GM18858 (cell line): ENCODE measurements around the gene HAUS1.
"Not testable (repeated sequence)": the region's sequence is repeated elsewhere in the genome, so short reads cannot be mapped to it uniquely, and the experiment has no call there.

Experiments used
- ATAC-seq: cut with Tn5 transposase; IDR thresholded peaks from one replicate; pipeline ENCODE4 v1.9.1; 2021; ENCODE audit not compliant: unreplicated experiment

The HAUS1 gene

GRCh38 chr18:46088501-46088900 lies 15.7 kb upstream of the HAUS1 start:
- ATAC-seq, result not testable (repeated sequence)

DNA sequence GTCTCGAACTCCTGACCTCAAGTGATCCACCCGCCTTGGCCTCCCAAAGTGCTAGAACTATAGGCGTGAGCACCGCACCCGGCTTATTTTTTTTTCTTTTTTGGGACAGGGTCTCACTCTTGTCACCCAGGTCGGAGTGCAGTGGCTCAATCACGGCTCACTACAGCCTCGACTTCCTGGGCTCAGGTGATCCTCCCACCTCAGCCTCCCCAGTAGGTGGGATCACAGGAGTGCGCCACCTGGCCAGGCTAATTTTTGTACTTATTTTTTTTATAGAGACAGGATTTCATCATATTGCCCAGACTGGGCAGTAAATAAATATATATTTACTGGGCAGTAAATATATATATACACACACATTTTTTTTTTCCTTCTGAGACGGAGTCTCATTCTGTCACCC lies 8.7 kb upstream of the HAUS1 start:
- ATAC-seq, result no peak

DNA sequence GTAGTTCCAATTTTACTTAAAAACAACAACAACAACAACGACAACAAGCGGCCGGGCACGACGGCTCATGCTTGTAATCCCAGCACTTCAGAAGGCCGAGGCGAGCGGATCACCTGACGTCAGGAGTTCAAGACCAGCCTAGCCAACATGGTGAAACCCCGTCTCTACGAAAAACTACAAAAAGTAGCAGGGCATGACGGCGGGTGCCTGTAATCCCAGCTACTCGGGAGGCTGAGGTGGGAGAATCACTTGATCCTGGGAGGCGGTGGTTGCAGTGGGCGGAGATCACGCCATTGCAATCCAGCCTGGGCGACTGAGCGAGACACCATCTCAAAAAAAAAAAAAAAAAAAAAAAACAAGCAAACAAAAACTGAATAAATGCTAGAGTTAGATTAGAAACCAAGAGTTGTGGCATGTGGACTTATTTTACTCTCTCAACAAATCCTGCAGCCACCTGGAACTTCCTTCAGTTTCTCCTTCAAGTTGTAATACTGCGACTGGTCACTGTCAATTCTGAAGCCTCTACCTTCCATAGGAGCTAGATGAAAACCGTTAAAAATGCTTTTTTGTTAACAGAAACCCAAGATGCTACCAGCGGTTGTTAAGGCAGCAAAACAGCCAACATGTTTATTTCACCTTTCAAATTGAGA lies 7.4 kb upstream of the HAUS1 start:
- no peak for ATAC-seq

GRCh38 chr18:46097431-46097800 lies 6.8 kb upstream of the HAUS1 start:
- ATAC-seq, result peak; percentile 16

DNA sequence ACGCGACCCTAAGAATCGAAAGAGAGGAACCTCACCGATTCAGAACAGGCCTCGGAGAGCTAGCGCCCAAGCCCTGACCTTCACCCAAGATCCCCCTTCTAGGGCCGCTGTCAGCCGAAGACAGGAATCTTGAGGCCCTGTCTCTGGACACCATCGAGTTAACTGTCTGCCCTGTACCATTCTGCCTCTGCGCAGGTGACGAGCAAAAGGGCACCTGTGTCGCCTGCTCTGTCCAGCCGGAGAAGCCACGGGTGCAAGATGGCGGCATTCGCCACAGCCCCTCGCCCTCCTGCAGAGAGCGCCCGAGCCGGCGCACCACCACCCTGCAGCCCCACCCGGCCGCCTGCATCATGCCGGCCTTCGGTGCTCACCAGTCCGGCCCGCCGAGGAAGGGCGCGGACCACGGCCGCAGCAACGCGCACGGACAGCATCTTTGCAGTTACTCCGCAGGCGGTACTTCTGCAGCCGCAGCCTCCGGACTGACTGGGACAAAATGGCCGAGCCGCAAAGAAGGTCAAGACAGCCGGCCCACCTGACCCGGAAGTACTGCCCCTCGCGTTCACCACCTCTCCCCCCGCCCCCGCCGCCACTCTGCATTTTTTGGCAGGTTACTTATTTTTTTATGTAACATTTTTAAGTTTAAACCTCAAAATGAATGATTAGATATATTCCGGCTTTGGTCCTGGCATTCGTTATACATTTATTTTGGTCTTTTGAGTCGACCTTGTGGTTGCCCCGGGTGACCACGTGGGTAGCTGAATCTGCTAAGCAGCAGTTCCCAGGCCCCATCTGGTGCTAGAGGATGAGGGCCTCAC lies 6.2 kb upstream of the HAUS1 start, which contains the start of gene ATP5F1A:
Gene ATP5F1A, minus strand, starts transcription at position 496 of the 815 bp plus-strand sequence. Its CDS starts 65 bp downstream, at position 431.
- ATAC-seq, result peak; percentile 65

DNA sequence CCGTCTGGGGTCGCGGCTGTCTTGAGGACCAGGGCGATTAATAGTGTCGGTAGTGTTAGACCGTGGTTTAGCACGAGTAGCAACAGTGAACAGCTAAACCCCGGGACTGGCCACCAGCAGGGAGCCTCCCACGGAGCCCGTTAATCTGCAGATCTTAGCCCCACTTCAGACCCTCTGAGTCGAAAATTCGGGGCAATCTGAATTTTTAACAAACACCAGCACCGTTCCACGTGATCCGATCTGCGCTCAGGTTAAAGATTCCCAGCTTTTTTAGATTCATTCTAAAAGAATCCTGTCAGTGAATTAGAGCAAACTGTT lies 5.6 kb upstream of the HAUS1 start:
- no peak for ATAC-seq

DNA sequence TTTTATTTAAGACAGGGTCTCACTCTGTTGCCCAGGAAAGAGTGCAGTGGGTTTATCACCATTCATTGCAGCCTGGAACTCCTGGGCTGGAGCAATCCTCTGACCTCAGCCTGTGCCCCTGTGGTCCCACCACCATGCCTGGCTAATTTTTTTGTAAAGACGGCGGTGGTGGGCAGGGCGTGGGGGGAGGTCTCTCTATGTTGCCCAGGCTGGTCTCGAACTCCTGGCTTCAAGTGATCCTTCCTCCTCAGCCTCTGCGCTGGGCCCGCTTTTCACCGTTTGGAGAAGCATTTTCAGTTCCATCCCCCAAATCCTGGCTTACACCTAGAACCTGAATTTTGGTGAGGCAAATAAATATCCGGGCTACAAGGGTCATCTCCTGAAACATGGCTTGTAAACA lies 4.7 kb upstream of the HAUS1 start:
- ATAC-seq, result no peak

DNA sequence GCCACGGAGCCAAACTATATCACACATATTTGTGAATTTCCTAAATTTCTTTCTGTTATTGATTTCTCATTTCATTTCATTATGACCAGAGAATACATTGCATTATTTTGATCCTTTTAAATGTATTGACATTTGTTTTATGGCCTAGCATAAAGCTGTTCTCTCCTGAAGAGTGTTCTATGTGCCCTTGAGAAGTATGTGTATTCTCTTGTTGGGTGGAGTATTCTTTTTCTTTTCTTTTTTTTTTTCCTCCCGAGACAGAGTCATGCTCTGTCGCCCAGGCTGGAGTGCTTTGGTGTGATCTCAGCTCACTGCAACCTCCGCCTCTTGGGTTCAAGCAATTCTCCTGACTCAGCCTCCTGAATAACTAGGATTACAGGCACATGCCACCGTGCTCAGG lies 5.2 kb downstream of the HAUS1 start:
- ATAC-seq, result no peak

GRCh38 chr18:46110406-46110805 lies 6.2 kb downstream of the HAUS1 start:
- no peak for ATAC-seq

DNA sequence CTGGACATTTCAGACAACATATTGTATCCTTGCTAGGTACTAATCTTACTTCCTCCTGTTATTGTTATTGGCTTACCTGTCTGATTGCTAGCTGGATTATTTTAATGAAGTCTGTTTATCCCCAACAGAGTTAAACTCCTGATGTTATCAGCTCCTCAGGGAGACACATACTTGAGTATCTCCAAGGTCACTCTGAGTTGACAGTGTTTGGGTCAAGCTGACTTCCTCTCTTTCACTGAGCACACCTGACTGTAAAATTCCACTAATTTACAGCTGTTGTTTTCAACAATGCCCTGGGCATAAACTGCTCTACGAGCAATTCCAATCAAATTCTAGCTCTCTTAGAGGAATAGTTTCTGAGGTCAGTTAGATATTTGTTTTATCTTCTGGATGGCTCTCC lies 9.6 kb downstream of the HAUS1 start:
- ATAC-seq, result no peak

- ATAC-seq, result not testable (repeated sequence)
These were observed 22.4 kb downstream of the HAUS1 start for GRCh38 chr18:46126625-46127024.

- no peak for ATAC-seq
These were observed 25.9 kb downstream of the HAUS1 start for GRCh38 chr18:46130061-46130460.

DNA sequence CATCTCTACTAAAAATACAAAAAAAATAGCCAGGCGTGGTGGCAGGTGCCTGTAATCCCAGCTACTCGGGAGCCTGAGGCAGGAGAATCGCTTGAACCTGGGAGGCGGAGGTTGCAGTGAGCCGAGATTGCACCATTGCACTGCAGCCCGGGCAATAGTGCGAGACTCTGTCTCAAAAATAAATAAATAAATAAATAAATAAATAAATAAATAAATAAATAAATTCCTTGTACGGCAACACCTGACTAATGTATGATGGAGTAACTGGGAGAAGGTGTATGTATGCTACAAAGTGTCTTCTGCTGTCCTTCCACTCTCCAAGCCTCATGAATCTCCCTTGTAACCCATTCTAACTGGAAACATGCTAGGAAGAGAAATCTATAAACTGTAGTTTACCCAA lies 26.4 kb downstream of the HAUS1 start:
- not testable (repeated sequence) for ATAC-seq

- ATAC-seq, result no peak
These were observed 29.3 kb downstream of the HAUS1 start for GRCh38 chr18:46133534-46133933.

DNA sequence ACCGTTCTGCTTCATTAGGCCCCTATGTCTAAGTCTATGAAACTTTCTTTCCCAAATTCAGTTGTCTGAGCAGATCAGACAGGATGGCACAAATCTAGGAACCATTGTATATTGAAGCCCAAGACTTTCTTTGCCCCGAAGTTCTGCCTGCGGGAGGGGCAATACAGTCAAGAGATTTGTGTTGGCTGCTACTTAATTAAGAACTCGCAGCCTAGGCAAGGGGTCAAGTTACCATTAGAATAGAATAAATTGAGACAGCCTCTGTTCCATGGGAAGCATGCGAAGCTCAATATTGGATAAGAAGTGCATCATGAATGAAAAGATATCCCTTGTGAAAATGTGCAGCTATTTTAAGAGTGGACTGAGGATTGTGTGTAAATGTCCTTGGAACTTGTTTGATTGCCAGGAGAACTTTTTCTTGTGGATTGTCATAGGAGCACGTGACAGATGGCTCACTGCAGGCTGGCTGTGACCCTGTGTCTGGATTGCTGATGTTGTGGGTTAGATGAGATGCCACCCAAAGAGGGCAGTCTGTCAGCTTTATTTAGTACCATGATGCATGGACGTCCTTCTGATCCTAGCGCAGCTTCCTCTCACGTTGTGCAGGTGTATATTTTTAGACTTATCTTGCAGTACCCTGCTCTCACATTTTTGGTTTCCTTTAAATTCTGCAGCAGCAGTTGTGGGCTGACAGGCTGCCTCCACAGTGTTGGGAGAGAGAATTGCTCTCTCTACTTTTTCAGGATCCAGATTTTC lies 30.9 kb downstream of the HAUS1 start:
- ATAC-seq, result no peak

- no peak for ATAC-seq
These were observed 36.0 kb downstream of the HAUS1 start for GRCh38 chr18:46140173-46140572.

DNA sequence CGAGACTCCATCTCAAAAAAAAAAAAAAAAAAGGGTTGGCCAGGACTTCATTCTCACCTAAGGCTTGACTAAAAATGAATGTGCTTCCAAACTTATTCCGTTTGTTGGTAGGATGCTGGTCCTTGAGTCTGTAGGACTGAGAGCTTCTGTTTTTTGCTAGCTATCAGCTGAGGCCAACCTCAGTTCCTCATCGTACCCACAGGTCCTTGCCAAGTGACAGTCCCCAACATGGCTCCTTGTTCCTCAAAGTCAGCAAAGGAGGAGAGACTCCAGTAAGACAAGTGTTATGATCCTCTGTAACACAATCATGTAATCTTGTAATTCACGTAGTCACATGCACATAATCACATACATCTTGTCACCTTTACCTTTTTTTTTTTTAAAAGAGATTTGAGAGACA lies 37.0 kb downstream of the HAUS1 start:
- no peak for ATAC-seq

DNA sequence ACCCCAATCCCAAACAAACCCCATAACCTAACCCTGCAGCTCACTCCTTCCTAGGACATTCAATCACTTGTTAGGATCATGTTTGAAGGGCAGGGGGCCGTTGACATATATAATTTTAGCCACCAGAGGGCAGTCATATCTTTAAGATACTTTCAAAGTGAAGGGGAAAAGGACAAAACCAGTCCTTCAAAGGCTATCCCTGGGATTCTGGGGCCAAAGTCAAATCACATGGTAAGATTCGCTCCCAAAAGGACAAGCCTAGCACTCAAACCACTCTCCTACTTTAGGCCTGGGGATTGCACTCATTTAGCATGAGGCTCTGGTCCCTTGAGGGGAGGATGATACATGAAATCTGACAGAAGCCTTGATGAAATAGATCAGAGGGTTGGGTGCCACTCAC lies 44.6 kb downstream of the HAUS1 start:
- no peak for ATAC-seq

- ATAC-seq, result no peak
These were observed 48.2 kb downstream of the HAUS1 start for GRCh38 chr18:46152436-46152807.

DNA sequence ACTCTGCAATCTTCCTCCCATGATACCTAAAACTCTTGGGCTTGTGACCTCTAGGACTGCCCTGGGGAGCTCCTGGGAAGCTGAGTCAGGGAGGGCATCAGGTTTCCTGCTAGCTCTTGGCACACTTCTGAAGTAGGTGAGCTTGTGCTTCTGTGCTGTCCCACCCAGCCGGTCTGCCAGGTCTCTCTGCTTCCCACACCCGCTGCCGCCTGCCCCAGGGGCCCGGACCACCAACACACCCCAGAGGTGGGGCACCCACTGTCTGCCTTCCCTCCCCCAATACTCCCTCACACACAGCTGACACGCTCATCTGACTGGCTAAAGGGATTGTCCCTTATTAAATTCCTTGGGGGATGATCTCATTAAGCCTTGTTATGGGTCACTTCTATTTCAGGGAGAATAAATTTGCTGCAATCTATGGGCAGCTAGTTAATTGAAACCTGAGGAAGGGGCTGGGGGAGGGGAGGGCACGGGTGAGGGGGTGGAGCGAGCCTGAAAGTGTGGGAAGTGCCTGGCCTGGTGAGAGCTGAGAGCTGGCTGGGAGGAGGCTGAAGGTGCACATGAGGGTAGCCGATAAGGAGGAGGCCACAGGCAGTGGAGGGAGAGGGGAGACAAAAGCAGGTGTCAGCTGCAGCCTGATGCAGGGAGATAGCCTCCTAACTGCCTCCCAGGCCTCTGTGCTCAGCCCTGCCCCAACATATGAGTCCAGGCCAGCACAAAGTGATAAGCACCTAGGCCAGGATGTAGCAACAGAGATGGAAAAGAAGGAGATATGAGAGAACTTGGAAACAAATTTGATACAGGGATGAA lies 48.8 kb downstream of the HAUS1 start:
- no peak for ATAC-seq

DNA sequence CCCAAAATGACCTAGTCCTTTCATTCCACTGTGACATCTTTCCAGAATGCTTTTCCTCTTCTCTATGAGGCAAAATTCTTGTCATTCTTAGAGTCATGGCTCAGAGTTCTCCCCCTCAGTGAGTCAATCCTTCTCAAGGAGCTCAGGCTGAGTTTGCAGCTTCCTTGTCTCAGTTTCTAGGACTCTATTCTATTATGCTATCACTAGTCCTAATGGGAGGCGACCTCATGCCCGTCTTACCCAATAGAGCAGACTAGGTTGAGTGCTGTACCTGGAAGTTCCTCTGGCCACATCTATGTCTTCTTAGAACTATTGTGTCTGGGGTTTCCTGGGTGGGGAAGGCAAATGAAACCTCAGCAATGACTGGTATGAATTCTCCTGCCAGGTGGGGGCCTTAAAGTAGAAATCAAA lies 51.5 kb downstream of the HAUS1 start:
- ATAC-seq, result no peak
